ENCODE measurements around the gene IQGAP2. TPM values are rescaled to one million over a fixed set of nuclear protein-coding genes. Genes with fewer than 3 reads are reported as not detected.

Gene IQGAP2
- total RNA-seq, 6 donors from 2014 or later = 24.3 to 57.6 (median 28.9) TPM

DNA sequence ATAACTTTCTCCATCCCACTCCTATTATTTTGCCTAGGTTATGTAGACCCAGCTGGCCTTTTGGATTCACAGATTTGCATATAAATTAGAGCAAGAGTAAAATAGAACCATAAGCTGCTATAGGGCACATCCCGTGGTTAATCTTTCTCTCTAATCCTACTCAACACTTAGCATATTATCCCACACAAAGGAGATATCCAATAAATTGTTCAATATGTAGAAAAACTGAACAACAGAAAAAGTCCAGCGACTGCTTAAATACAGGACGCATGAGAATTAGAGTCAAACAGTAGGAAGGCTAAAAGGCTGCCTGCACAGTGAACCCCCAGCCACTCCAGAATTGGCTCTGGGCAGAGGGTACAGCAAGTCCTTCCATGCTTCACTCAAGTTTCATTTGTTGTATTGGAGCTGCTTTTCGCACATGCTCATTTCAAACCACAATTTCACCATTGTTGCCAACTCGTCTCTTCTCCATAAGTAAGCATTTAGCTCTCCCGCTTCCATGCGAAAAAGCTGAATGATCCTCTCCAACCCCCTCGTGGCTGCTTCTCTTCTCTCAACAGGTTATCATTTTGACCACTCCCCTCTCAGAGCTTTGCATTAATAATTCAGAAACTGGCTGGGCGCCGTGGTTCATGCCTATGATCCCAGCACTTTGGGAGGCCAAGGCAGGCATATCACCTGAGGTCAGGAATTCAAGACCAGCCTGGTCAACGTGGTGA is 14.1 kb upstream of the IQGAP2 start:
- DNase-seq (no peak), ATAC-seq (ENCODE audit: low FRiP score in 2 of 2) (no peak)
- H3K36me3 ChIP-seq = no peaks in the 10 kb centered on the region
- no peak overlapping the region for H3K4me3 ChIP-seq
- no peaks in the 10 kb centered on the region for H3K27me3 ChIP-seq
- TF ChIP-seq POLR2A (IDR thresholded peaks at IDR 0.05) = no peak
- TF ChIP-seq EP300 (IDR thresholded peaks at IDR 0.05) = no peak
- no peaks in the 10 kb centered on the region for H3K9me3 ChIP-seq
- WGBS, 2 donors = 89% methylated on average over 11 of the region's 11 CpGs
- H3K27ac ChIP-seq = no peak overlapping the region
- H3K4me1 ChIP-seq = peaks cover 0 to 11% (median 6%) of the 10 kb centered on the region in 4 donors

- peaks cover 0 to 7% (median 6%) of the 10 kb centered on the region in 4 donors for H3K4me1 ChIP-seq
- no peaks in the 10 kb centered on the region for H3K36me3 ChIP-seq
- no peaks in the 10 kb centered on the region for H3K27me3 ChIP-seq
- DNase-seq = no peak
- H3K27ac ChIP-seq = no peak overlapping the region
- no peak for ATAC-seq (ENCODE audit: low FRiP score in 2 of 2)
- WGBS, 2 donors = 85 to 88% methylated on average over 13 of the region's 13 CpGs
- no peaks in the 10 kb centered on the region for H3K9me3 ChIP-seq
- no peak overlapping the region for H3K4me3 ChIP-seq
- no peak for TF ChIP-seq EP300 (IDR thresholded peaks at IDR 0.05)
- no peak for TF ChIP-seq POLR2A (IDR thresholded peaks at IDR 0.05)
- no peak for TF ChIP-seq POLR2AphosphoS5 (IDR thresholded peaks at IDR 0.05)
- no peak for TF ChIP-seq CTCF (IDR thresholded peaks at IDR 0.05)
These were observed 13.5 kb upstream of the IQGAP2 start for GRCh38 chr5:76389513-76390154.

GRCh38 chr5:76391014-76391413 is 12.1 kb upstream of the IQGAP2 start:
- whole genome bisulfite sequencing, 2 donors = 73 to 81% methylated on average over 9 of the region's 9 CpGs
- DNase-seq (no peak), ATAC-seq (ENCODE audit: low FRiP score in 2 of 2) (no peak)
- Histone ChIP-seq H3K4me1 (peaks cover 0 to 5% (median 2%) of the 10 kb centered on the region in 4 donors), H3K4me3 (no peak overlapping the region), H3K27ac (no peak overlapping the region), H3K9me3 (no peaks in the 10 kb centered on the region), H3K27me3 (no peaks in the 10 kb centered on the region), H3K36me3 (no peaks in the 10 kb centered on the region)
- TF ChIP-seq POLR2AphosphoS5 (IDR thresholded peaks at IDR 0.05) (no peak), CTCF (IDR thresholded peaks at IDR 0.05) (no peak), EP300 (IDR thresholded peaks at IDR 0.05) (no peak), POLR2A (IDR thresholded peaks at IDR 0.05) (no peak)

DNA sequence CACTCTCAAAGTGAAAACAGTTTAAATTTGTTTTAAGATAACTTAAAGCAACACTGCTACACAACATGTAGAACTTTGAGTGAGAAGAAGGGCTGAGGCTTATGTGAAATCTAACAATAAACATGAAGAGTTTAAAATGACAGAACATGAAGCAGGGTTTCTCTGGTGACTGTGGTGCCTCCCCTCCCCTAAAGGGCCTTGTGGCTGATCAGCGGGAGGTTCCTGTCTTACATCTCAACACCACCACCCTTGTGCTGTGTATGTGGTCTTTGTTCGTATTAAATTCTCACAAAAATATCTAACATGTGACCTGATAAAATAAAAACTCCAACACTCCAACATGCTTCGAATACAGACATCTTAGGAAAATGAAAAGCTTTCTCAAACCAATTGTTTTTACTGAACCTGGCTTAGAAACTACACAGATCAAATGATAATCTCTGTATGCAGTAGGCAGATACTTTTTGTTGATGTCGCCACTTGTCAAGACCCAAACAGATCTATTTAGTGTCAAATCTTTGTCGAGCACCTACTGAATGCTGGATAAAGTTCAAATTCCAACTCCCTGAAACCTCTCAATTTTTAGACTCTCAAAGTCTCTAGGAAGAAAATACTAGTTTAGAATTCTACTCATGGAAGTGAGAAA is 9.9 kb upstream of the IQGAP2 start:
- no peaks in the 10 kb centered on the region for H3K9me3 ChIP-seq
- DNase-seq = no peak
- no peak for ATAC-seq (ENCODE audit: low FRiP score in 2 of 2)
- H3K4me3 ChIP-seq = no peak overlapping the region
- WGBS, 2 donors = 76 to 81% methylated on average over 5 of the region's 5 CpGs
- no peak overlapping the region for H3K27ac ChIP-seq
- H3K27me3 ChIP-seq = no peaks in the 10 kb centered on the region
- TF ChIP-seq POLR2AphosphoS5 (IDR thresholded peaks at IDR 0.05) (no peak), EP300 (IDR thresholded peaks at IDR 0.05) (no peak), CTCF (IDR thresholded peaks at IDR 0.05) (no peak), POLR2A (IDR thresholded peaks at IDR 0.05) (no peak)
- H3K4me1 ChIP-seq = no peaks in the 10 kb centered on the region
- no peaks in the 10 kb centered on the region for H3K36me3 ChIP-seq

- WGBS, 2 donors = 98 to 100% methylated on average over 2 of the region's 2 CpGs
- ATAC-seq (ENCODE audit: low FRiP score in 2 of 2) (no peak), DNase-seq (no peak)
- H3K9me3 ChIP-seq = no peaks in the 10 kb centered on the region
- no peaks in the 10 kb centered on the region for H3K27me3 ChIP-seq
- H3K4me1 ChIP-seq = peaks cover 0 to 11% (median 8%) of the 10 kb centered on the region in 4 donors
- no peaks in the 10 kb centered on the region for H3K36me3 ChIP-seq
- no peak overlapping the region for H3K4me3 ChIP-seq
- no peak overlapping the region for H3K27ac ChIP-seq
- no peak for TF ChIP-seq POLR2AphosphoS5 (IDR thresholded peaks at IDR 0.05)
- no peak for TF ChIP-seq CTCF (IDR thresholded peaks at IDR 0.05)
- no peak for TF ChIP-seq EP300 (IDR thresholded peaks at IDR 0.05)
- no peak for TF ChIP-seq POLR2A (IDR thresholded peaks at IDR 0.05)
These were observed 5.9 kb upstream of the IQGAP2 start for GRCh38 chr5:76397200-76397599.
